HG02885 (cell line): Measurements from ENCODE around the gene C19orf47.

Experiments
- ATAC-seq: cut with Tn5 transposase; IDR thresholded peaks from one replicate; pipeline ENCODE4 v1.9.1; 2021; ENCODE audit warnings: mild to moderate bottlenecking; ENCODE audit not compliant: unreplicated experiment, poor library complexity

The C19orf47 gene

GRCh38 chr19:40348125-40348913 is at the start of gene C19orf47, which contains the start of gene PLD3:
C19orf47 (minus strand) TSS chr19:40348397; CDS start chr19:40341857, 6,540 bp downstream.
PLD3 (plus strand) TSS chr19:40348695; CDS start chr19:40366484, 17,789 bp downstream.
- peak; percentile 97 for ATAC-seq

GRCh38 chr19:40397568-40397906 is 49.3 kb upstream of the C19orf47 start:
- no peak for ATAC-seq

GRCh38 chr19:40396886-40397567 is 48.8 kb upstream of the C19orf47 start:
- ATAC-seq: no peak

GRCh38 chr19:40395956-40396355 is 47.8 kb upstream of the C19orf47 start:
- ATAC-seq: no peak

- no peak for ATAC-seq
Measured at GRCh38 chr19:40394816-40395210, 46.6 kb upstream of the C19orf47 start.

- ATAC-seq: no peak
Measured at GRCh38 chr19:40393894-40394815, 46.0 kb upstream of the C19orf47 start.

- ATAC-seq: no peak
Measured at GRCh38 chr19:40392894-40393517, 44.8 kb upstream of the C19orf47 start.

- no peak for ATAC-seq
Measured at GRCh38 chr19:40392123-40392522, 43.9 kb upstream of the C19orf47 start.

GRCh38 chr19:40390084-40390742 is 42.0 kb upstream of the C19orf47 start, which contains the start of gene HIPK4:
HIPK4 (minus strand) TSS chr19:40390181; CDS start chr19:40389902, 279 bp downstream.
- no peak for ATAC-seq

- ATAC-seq: no peak
Measured at GRCh38 chr19:40389404-40390083, 41.3 kb upstream of the C19orf47 start.

GRCh38 chr19:40388481-40388880 is 40.3 kb upstream of the C19orf47 start:
- no peak for ATAC-seq

- ATAC-seq: no peak
Measured at GRCh38 chr19:40387155-40387554, 39.0 kb upstream of the C19orf47 start.

- ATAC-seq: no peak
Measured at GRCh38 chr19:40383668-40384248, 35.6 kb upstream of the C19orf47 start.

GRCh38 chr19:40381321-40381720 is 33.1 kb upstream of the C19orf47 start:
- no peak for ATAC-seq

GRCh38 chr19:40380199-40381037 is 32.2 kb upstream of the C19orf47 start:
- no peak for ATAC-seq

GRCh38 chr19:40379446-40380198 is 31.4 kb upstream of the C19orf47 start:
- no peak for ATAC-seq

- ATAC-seq: no peak
Measured at GRCh38 chr19:40378509-40378908, 30.3 kb upstream of the C19orf47 start.
